Hematopoietic multipotent progenitor cell treated with erythropoietin and hydrocortisone succinate and interleukin-3 and kit ligand, for 4 days (in vitro differentiated cells): Measurements from ENCODE around the gene CDKAL1.
A peak's percentile ranks its signal among the peaks of the same experiment; 100 is the strongest.
"Not testable (repeated sequence)": the region's sequence is repeated elsewhere in the genome, so short reads cannot be mapped to it uniquely, and the experiment has no call there.

Experiments used
- DNase-seq: peaks from one replicate; pipeline ENCODE4 v3.0.0-alpha.2; 2015

Gene CDKAL1

DNA sequence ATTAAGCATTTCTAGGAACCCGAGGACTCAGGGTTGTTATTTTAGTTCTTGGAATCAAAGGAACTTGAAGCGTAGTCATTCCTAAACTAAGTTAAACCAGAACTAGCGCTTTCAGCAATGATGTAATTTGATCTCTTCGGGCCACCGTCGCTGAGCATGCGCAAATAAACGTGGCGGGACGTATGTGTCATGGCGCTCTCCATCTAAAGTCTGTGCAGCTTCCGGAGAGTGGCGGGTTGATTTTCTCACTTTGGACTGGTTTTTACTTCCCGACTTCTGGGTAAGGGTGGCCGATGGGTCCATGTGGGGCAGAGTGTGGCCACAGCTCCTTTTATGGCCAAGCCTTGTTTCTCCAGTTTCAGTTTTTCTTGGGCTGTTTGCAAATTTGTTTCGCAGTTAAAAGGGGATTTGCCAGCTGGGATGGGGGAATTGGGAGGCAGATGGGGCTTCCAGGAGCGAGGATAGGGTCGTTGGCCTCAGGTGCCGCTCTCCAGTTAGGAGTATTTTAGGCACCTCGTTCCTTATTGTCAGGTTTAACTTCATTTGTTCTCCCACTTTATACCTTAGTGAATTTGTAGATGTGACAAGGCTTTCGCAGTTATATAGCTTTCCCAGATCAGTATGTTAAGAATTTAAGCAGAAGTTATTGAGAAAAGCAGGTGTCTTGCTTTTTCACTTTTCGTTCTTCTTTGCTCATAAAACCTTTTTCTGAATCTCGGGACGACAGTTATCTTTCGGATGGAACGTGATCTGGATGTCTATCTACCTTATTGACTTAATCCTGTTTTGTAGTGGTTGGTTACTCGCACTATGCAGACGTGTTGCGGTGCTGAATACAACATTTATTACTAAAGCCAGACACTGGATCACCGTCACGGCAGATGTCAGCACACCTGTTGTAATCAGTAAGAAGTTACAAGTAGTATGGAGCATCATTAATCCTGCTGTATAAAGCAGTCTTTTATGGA is at the start of gene CDKAL1:
Gene CDKAL1 (plus strand): TSS at position 163 of the 968 bp plus-strand sequence. CDS start 11,894 bp downstream, outside the sequence.
- DNase-seq = peak; percentile 96

DNA sequence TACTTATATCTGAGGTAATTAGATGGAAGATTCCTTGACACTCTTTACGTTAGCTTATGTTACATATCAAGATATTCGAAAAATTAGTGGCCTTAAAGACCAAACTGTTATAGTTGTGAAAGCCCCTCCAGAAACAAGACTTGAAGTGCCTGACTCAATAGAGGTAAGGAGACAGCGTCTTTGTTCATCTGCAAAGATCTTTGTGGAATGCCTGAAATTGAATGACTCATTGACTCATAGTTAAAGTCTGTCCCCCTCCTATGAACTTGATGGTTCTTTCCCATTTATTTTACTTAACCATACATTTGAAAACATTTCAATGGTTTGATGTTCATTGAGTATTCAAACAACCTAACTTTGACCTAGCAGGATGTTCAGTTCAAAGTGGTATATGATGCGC is 47.6 kb upstream of the CDKAL1 start:
- DNase-seq = no peak

DNA sequence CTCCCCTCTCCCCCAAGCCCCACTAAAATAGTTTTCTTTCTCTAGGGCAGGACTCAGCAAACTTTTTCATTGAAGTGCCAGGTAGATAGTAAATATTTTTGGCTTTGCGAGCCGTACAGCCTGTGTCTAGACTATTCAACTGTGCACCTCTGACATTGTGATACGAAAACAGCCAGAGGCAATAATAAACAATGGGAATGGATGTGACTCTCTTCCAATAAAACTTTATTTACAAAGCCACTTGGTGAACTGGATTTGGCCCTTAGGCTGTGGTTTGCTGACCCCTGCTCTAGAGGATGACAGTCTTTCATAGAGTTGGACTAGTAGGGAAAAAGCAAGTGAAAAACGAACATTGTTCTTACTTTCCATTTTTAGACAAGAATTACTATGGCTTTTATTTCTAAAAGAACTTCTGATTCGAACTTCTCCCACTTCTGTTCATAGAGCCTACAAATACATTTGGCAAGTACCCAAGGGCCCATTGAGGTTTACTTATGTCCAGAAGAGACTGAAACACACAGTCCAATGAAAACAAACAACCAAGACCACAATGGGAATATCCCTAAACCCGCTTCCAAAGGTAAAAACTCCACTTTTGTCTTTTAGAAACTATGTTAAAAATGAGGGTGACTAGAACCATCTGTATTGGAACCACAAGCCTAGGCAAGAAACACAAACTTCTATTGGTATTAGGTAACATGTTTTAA is 46.4 kb upstream of the CDKAL1 start:
- DNase-seq = no peak

GRCh38 chr6:20490591-20490990 is 43.7 kb upstream of the CDKAL1 start:
- no peak for DNase-seq

DNA sequence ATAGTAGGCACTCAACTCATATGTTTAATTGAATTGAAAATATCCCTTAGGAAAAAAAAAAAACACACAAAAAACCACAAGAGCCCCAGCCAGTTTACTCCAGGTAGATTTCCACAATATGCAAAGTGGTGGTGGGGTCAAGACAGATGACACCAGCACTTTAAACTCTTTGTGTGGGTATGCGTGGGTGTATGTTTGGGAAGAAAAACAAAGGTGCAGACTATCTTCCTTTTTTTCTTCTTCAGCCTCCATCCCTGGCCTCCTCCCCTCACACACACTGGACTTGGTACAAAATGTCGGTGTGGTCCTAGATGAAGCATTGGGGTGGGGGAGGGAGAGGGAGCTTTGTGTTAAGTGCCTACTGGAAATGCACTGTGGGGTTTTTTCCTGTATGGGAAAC is 42.2 kb upstream of the CDKAL1 start:
- DNase-seq = no peak

- no peak for DNase-seq
Measured at GRCh38 chr6:20497216-20498040, 36.8 kb upstream of the CDKAL1 start.

DNA sequence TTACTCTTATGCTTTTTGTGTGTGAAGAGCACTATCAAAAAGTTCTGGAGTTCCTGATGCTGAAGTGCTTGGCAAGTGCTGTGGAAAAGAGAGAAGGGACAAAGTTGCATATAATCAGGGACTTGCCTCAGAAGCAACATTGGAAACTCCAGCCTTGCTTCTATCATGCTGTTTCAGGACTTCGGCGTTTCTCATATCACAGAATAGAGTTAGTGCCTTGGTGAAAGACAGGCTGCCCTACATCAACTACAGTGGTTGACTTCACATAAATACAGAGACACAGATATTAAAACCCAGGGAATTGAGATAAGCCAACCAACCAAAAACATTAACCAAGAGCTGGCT is 36.2 kb upstream of the CDKAL1 start:
- no peak for DNase-seq

GRCh38 chr6:20509212-20509611 is 25.0 kb upstream of the CDKAL1 start:
- DNase-seq = no peak

DNA sequence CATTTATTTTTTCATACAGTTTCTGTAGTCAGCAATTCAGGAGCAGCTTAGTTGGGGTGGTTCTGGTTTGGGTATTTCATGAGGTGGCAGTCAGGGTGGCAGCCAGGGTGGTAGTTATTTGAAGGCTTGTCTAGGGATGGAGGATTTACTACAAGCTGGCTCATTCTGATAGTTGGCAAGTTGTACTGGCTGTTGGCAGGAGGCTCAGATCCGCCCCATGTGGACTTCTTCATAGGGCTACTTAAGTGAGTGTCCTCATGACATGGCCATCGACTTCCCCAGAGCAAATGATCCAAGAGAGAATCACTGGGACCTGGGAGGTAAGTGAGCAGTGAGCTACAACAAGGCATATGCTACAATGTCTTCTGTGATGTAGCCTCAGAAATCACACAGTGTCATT is 22.4 kb upstream of the CDKAL1 start:
- no peak for DNase-seq

DNA sequence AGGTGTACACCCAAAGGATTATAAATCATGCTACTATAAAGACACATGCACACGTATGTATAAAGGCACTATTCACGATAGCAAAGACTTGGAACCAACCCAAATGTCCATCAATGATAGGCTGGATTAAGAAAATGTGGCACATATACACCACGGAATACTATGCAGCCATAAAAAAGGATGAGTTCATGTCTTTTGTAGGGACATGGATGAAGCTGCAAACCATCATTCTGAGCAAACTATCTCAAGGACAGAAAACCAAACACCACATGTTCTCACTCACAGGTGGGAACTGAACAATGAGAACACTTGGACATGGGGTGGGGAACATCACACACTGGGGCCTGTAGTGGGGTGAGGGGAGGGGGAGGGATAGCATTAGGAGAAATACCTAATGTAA is 9.0 kb upstream of the CDKAL1 start:
- DNase-seq = not testable (repeated sequence)

GRCh38 chr6:20529086-20529448 is 5.2 kb upstream of the CDKAL1 start:
- DNase-seq = peak; percentile 88

DNA sequence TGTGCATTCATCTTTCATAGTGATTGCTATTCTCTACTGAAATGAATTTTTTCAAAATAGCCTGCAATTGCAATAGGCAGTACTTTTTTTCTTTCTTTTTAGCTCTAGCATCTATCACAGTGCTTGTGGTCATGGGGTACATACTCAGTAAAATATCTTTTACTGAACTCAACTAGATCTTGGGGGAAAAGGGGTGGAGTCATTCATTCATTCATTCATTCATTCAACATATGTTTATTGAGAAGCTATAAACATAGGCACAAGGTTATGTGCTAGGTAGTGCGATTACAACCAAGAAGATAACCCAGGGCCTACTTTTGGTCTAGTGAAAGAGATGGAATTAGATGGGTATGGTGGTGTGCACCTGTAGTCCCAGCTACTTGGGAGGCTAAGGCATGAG is 1.4 kb upstream of the CDKAL1 start:
- DNase-seq = no peak

GRCh38 chr6:20533746-20534294 is 437 bp upstream of the CDKAL1 start:
- DNase-seq = peak; percentile 13

DNA sequence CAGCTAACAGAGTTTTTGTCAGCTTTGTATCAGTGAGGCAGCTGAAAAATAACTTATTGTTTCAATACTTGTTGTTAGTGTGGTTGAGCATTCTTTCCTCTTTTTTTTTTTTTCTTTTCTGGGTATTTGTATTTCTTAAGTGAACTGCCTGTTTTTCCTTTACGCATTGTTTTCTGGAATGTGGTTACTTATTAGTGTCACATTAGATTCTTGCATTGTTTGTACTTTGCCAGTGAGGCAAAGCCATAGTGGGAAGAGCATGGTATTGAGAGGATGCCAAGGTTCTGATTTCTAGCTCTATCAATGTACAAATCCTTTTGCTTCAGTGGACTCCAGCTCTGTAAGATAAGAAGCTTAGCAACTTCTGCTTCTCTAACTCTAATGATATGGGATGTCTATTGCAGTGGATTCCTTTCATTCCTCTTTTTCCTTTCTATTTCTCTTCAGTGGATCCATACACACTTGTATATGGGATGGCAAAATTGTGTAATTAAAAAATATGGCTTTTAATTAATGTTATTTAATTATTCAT is 3.9 kb downstream of the CDKAL1 start:
- DNase-seq = peak; percentile 42

DNA sequence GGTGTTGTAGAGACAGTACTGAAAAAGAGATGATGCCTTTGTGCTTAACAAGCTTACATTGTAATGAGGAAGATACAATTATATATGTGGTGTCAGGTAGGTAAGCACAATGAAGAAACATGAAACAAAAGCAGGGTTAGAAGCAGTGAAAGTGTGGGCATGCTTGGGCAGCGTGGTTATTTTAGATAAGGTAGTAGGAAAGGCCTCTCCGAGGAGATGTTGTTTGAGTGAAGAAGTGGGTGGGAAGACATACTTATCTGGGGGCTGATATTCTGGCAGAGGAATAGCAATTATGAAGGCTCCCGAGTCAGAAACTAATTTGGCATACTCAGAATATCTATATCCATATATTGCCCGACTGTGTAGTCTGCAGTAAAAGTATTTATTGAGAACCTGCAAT is 4.7 kb downstream of the CDKAL1 start:
- peak; percentile 75 for DNase-seq

DNA sequence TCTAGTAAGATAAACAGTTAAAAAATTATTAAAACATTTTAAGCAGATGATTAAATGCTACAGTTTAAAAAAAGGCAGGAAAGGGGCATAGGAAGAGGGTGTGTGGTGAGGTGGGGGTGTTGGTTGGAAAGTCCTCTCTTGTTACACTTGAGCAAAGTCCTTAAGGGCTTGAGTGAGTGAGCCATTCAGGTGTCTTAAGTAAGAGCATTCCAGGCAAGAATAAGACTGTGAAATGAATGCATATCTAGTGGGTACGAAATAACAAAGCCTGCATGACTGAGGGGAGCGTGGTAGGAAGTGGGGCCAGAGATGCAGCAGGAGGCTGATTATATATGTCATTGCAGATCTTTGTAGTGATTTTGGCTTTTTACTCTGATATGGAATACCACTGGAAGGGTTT is 5.1 kb downstream of the CDKAL1 start:
- no peak for DNase-seq

DNA sequence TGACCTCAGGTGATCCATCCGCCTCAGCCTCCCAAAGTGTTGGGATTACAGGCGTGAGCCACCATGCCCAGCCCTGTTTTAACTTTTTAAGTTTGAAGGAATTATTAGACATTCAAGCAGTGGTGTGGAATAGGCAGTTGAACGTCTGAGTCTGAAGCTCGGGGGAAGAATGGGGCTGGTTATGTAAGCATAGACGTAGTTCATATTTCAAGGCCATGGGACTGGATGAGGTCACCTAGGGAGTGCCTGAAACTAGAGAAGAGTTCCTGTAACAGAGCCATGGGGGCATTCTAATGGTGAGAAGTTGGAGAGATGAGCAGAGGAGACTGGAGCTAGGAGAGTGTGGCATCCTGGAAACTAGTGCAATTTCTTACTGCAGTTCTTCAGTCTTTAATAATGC is 6.4 kb downstream of the CDKAL1 start:
- no peak for DNase-seq

DNA sequence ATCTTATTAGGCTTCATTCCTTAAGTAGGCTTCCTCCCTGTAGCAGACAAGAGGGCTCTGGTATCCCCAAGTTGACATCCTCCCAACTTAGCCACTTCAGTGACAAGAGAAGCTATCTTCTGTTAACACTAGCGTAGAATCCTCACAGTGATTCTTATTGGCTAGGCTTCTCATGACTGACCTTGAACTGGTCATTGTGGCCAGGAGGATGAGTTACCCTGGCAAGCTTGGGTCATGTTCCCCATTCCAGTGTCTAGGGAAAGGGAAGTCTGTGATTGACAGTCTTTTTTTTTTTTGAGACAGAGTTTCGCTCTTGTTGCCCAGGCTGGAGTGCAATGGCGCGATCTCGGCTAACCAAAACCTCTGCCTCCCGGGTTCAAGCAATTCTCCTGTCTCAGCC is 7.1 kb downstream of the CDKAL1 start:
- no peak for DNase-seq

DNA sequence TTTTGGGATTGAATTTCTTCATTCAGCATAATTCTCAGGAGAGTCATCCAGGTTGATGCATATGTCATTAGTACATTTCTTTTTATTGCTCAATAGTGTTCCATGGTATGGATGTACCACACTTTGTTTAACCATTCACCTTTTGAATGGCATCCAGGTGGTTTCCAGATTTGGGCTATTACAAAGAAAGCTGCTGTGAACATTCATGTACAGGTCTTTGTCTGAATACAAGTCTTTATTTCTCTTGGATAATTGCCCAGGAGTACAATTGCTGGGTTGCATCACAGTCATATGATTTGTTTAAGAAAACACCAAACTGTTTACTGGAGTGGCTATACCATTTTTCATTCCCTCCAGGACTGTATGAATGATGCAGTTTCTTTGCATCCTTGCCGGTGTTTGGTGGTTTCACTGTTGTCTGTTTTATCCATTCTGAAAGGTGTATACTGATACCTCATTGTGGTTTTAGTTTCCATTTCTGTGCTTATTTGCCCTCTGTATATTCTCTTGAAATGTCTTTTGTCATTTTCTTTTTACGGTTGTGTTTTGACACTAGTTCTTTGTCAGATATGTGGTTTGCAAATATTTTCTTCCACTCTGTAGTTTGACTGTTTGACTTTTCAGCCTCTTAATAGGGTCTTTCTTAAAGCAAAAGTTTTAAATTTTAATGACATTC is 8.8 kb downstream of the CDKAL1 start:
- DNase-seq = no peak

- no peak for DNase-seq
Measured at GRCh38 chr6:20548264-20548663, 14.0 kb downstream of the CDKAL1 start.

GRCh38 chr6:20549398-20549797 is 15.1 kb downstream of the CDKAL1 start:
- not testable (repeated sequence) for DNase-seq

- no peak for DNase-seq
Measured at GRCh38 chr6:20554326-20554725, 20.1 kb downstream of the CDKAL1 start.
